Measurements from ENCODE around the gene CEP76. TPM values are rescaled to one million over a fixed set of nuclear protein-coding genes. Genes with fewer than 3 reads are reported as not detected.

CEP76 gene
- total and polyA plus RNA-seq, 2 experiments from 2014 or later: 11.2 to 25.9 TPM

GRCh38 chr18:12751503-12751884 is 49.0 kb upstream of the CEP76 start:
- no peaks in the 10 kb centered on the region for H3K27me3 ChIP-seq (ENCODE audit: insufficient read depth)
- no peak overlapping the region for H2AFZ ChIP-seq
- ATAC-seq (no peak), DNase-seq (ENCODE audit: low spot score) (no peak)
- H3K27me3 Mint-ChIP-seq (ENCODE audit: insufficient read depth, low read depth, poor library complexity): peaks cover under 1% of the 10 kb centered on the region
- H3K79me2 ChIP-seq (replicated peaks; ENCODE audit: insufficient read depth): no peaks in the 10 kb centered on the region
- no peaks in the 10 kb centered on the region for H3K36me3 ChIP-seq (ENCODE audit: insufficient read depth)
- no peaks in the 10 kb centered on the region for H3K9me3 Mint-ChIP-seq
- no peaks in the 10 kb centered on the region for H3K4me1 ChIP-seq (ENCODE audit: insufficient read depth)
- no peaks in the 10 kb centered on the region for H3K9me2 ChIP-seq (ENCODE audit: insufficient read depth)
- no peaks in the 10 kb centered on the region for H4K20me1 ChIP-seq (replicated peaks; ENCODE audit: insufficient read depth)
- H3K36me3 Mint-ChIP-seq (ENCODE audit: low read depth): no peaks in the 10 kb centered on the region
- H3F3A ChIP-seq (replicated peaks; ENCODE audit: low read depth): no peaks in the 10 kb centered on the region
- H3K4me1 Mint-ChIP-seq: no peaks in the 10 kb centered on the region
- H3K4me3 ChIP-seq: no peak overlapping the region
- no peak overlapping the region for H3K27ac ChIP-seq (ENCODE audit: low read depth)
- TF ChIP-seq CTCF (conservative IDR thresholded peaks at IDR 0.05; ENCODE audit: low read depth in 2 of 2) (no peak), EZH2 (IDR thresholded peaks at IDR 0.05; ENCODE audit: low read depth, unreplicated experiment) (no peak)
- no peak overlapping the region for H3K4me3 Mint-ChIP-seq
- H3K27ac Mint-ChIP-seq: no peak overlapping the region
- H3K4me2 ChIP-seq: no peak overlapping the region

GRCh38 chr18:12750715-12751502 is 48.4 kb upstream of the CEP76 start:
- DNase-seq (ENCODE audit: low spot score) (no peak), ATAC-seq (no peak)
- Histone ChIP-seq H3K4me1 (ENCODE audit: insufficient read depth) (no peaks in the 10 kb centered on the region), H3K79me2 (replicated peaks; ENCODE audit: insufficient read depth) (no peaks in the 10 kb centered on the region), H3F3A (replicated peaks; ENCODE audit: low read depth) (no peaks in the 10 kb centered on the region), H3K4me3 (no peak overlapping the region), H4K20me1 (replicated peaks; ENCODE audit: insufficient read depth) (no peaks in the 10 kb centered on the region), H3K4me2 (no peak overlapping the region), H3K27ac (ENCODE audit: low read depth) (no peak overlapping the region), H3K27me3 (ENCODE audit: insufficient read depth) (no peaks in the 10 kb centered on the region), H3K36me3 (ENCODE audit: insufficient read depth) (no peaks in the 10 kb centered on the region), H3K9me2 (ENCODE audit: insufficient read depth) (no peaks in the 10 kb centered on the region), H2AFZ (no peak overlapping the region)
- Mint-ChIP-seq H3K4me3 (no peak overlapping the region), H3K27ac (no peak overlapping the region), H3K36me3 (ENCODE audit: low read depth) (no peaks in the 10 kb centered on the region), H3K9me3 (no peaks in the 10 kb centered on the region), H3K4me1 (no peaks in the 10 kb centered on the region), H3K27me3 (ENCODE audit: insufficient read depth, low read depth, poor library complexity) (no peaks in the 10 kb centered on the region)
- TF ChIP-seq ETS1 (IDR thresholded peaks at IDR 0.05) (no peak), CTCF (conservative IDR thresholded peaks at IDR 0.05; ENCODE audit: low read depth in 2 of 2) (no peak), NANOG (IDR thresholded peaks at IDR 0.05; ENCODE audit: borderline replicate concordance) (no peak), STAT1 (IDR thresholded peaks at IDR 0.05; ENCODE audit: unreplicated experiment) (no peak), REST (IDR thresholded peaks at IDR 0.05; ENCODE audit: unreplicated experiment) (no peak), EZH2 (IDR thresholded peaks at IDR 0.05; ENCODE audit: low read depth, unreplicated experiment) (no peak), ZNF331 (CRISPR knock-in tag; IDR thresholded peaks at IDR 0.05; ENCODE audit: low read depth) (no peak)
